Hepatocyte (in vitro differentiated cells): ENCODE data around the gene GPR21. TPM values are rescaled to one million over a fixed set of nuclear protein-coding genes. Genes with fewer than 3 reads are reported as not detected.

Experiments
- DNase-seq: peaks from one replicate; pipeline ENCODE4 v3.0.0-alpha.2; 2016; ENCODE audit warnings: low spot score
- H2AFZ ChIP-seq: fragments of 200-600 bp; sonication (generic); 2 replicates; pipeline ENCODE4 v1.6.0; 2016; ENCODE audit warnings: antibody characterized with exemption, mild to moderate bottlenecking
- H3K27ac ChIP-seq: fragments of 200-600 bp; sonication (generic); 2 replicates; pipeline ENCODE4 v1.5.1; 2016; ENCODE audit warnings: mild to moderate bottlenecking
- H3K27me3 ChIP-seq: fragments of 200-600 bp; sonication (generic); 2 replicates; pipeline ENCODE4 v1.6.1; 2016
- H3K36me3 ChIP-seq: fragments of 200-600 bp; sonication (generic); replicated peaks from 2 replicates; pipeline ENCODE4 v1.5.1; 2016; ENCODE audit warnings: low read depth; ENCODE audit not compliant: insufficient read depth
- H3K4me1 ChIP-seq: fragments of 200-600 bp; sonication (generic); 2 replicates; pipeline ENCODE4 v1.5.1; 2016; ENCODE audit warnings: mild to moderate bottlenecking, moderate library complexity; ENCODE audit not compliant: insufficient read depth
- H3K4me2 ChIP-seq: fragments of 200-600 bp; sonication (generic); 2 replicates; pipeline ENCODE4 v1.6.0; 2016
- H3K4me3 ChIP-seq: fragments of 200-600 bp; sonication (generic); 2 replicates; pipeline ENCODE4 v1.5.1; 2016; ENCODE audit warnings: mild to moderate bottlenecking
- H3K79me2 ChIP-seq: fragments of 200-600 bp; sonication (generic); 2 replicates; pipeline ENCODE4 v1.6.0; 2017; ENCODE audit warnings: mild to moderate bottlenecking
- H3K9me2 ChIP-seq: fragments of 200-600 bp; sonication (generic); replicated peaks from 2 replicates; pipeline ENCODE4 v1.6.0; 2017; ENCODE audit warnings: mild to moderate bottlenecking; ENCODE audit not compliant: insufficient read depth
- H3K9me3 ChIP-seq: fragments of 200-600 bp; sonication (generic); 2 replicates; pipeline ENCODE4 v1.5.1; 2016; ENCODE audit warnings: low read depth, mild to moderate bottlenecking
- H4K20me1 ChIP-seq: fragments of 200-600 bp; sonication (generic); 2 replicates; pipeline ENCODE4 v1.6.0; 2016; ENCODE audit warnings: mild to moderate bottlenecking; ENCODE audit not compliant: insufficient read depth, poor library complexity, severe bottlenecking
- EZH2 ChIP-seq: fragments of 200-600 bp; sonication (generic); IDR thresholded peaks from 2 replicates; pipeline ENCODE4 v1.6.1; 2016; ENCODE audit warnings: antibody characterized with exemption, mild to moderate bottlenecking, borderline replicate concordance
- EZH2phosphoT487 ChIP-seq: fragments of 200-600 bp; sonication (generic); IDR thresholded peaks from one replicate; pipeline ENCODE4 v1.6.1; 2018; ENCODE audit warnings: antibody characterized with exemption, mild to moderate bottlenecking, low read depth, moderate library complexity; ENCODE audit not compliant: unreplicated experiment, severe bottlenecking
- WGBS: methylation state at CpG from one replicate; pipeline ENCODE4 v1.1.6; 2016; ENCODE audit warnings: low lambda C conversion rate; ENCODE audit errors: missing lambda C conversion rate; 5-methylcytosine and 5-hydroxymethylcytosine counted together
- polyA plus RNA-seq: library from polyadenylated mRNA; unstranded; fragments of >200 nt; fragmentation: Nextera tagmentation; extraction: Ambion mirVana; gene quantifications from 2 replicates; pipeline ENCODE4 v1.2.1, GENCODE V29; 2016
- total RNA-seq: library from RNA; depleted of rRNA; stranded (reverse); fragments of >200 nt; gene quantifications from 2 replicates; pipeline ENCODE4 v1.2.3, GENCODE V29; 2014
- TF ChIP-seq, protein P1 (sequence below): fragments of 200-600 bp; sonication (generic); IDR thresholded peaks from 2 replicates; pipeline ENCODE4 v1.5.1; 2016; ENCODE audit warnings: antibody characterized with exemption, mild to moderate bottlenecking; ENCODE audit not compliant: poor library complexity

GPR21 gene
- total and polyA plus RNA-seq, 2 experiments from 2014 or later, result 0.50 to 0.75 TPM

DNA sequence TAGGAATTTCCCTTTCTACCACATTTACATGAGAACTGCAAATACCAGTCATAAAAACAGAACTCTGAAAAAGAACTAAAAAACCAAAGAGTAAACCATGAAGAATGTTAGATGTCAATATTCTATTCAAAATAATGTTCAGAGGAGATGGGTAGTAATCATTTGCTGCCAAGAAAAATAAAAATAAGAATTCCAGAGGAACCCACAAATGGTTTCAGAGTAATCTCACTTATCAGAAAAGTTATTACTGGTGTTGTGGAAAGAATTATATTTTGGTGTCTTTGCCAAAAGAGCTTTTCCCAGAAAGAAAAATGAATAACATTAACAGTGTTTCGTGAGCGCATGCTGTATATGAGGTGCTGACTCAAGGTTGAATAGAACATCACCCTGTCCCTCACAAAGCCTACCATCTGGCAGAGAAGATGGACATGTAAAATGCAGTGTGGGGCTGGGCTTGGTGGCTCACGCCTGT is 35.6 kb downstream of the GPR21 start:
- no peak overlapping the region for H3K4me3 ChIP-seq
- DNase-seq, result peak; percentile 34
- H2AFZ ChIP-seq, result no peak overlapping the region
- H3K27ac ChIP-seq, result peak overlapping the region; percentile 29
- 62% methylated on average over 3 of the region's 3 CpGs for WGBS
- no peaks in the 10 kb centered on the region for H3K27me3 ChIP-seq
- no peaks in the 10 kb centered on the region for H4K20me1 ChIP-seq
- no peaks in the 10 kb centered on the region for H3K9me3 ChIP-seq
- no peaks in the 10 kb centered on the region for H3K79me2 ChIP-seq
- H3K36me3 ChIP-seq, result no peaks in the 10 kb centered on the region
- no peak for TF ChIP-seq EZH2phosphoT487
- TF ChIP-seq, protein P1, sequence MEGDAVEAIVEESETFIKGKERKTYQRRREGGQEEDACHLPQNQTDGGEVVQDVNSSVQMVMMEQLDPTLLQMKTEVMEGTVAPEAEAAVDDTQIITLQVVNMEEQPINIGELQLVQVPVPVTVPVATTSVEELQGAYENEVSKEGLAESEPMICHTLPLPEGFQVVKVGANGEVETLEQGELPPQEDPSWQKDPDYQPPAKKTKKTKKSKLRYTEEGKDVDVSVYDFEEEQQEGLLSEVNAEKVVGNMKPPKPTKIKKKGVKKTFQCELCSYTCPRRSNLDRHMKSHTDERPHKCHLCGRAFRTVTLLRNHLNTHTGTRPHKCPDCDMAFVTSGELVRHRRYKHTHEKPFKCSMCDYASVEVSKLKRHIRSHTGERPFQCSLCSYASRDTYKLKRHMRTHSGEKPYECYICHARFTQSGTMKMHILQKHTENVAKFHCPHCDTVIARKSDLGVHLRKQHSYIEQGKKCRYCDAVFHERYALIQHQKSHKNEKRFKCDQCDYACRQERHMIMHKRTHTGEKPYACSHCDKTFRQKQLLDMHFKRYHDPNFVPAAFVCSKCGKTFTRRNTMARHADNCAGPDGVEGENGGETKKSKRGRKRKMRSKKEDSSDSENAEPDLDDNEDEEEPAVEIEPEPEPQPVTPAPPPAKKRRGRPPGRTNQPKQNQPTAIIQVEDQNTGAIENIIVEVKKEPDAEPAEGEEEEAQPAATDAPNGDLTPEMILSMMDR, result no peak
- TF ChIP-seq EZH2, result no peak
- no peaks in the 10 kb centered on the region for H3K9me2 ChIP-seq
- H3K4me2 ChIP-seq, result no peak overlapping the region
- H3K4me1 ChIP-seq, result no peaks in the 10 kb centered on the region

DNA sequence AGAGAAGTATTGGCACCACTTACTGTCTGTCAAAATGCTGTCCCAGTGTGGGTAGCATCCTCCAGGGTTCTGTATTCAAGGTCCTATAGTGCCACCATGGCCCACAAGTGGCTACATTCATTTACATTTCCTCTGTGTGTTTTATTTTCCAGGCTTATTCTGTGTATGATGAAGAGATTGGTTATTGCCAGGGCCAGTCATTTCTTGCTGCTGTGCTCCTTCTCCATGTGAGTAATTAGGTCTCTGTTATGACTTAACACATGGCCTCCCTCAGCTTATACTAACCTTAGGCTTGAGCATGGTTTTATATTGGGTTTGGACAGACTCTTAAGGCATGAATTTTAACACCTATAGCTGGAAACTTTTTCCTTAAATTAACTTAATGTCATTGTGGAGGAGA is 36.7 kb downstream of the GPR21 start:
- no peaks in the 10 kb centered on the region for H3K4me1 ChIP-seq
- no peak overlapping the region for H3K4me3 ChIP-seq
- no peaks in the 10 kb centered on the region for H3K9me3 ChIP-seq
- no peak for DNase-seq
- H3K27ac ChIP-seq, result no peak overlapping the region
- no peaks in the 10 kb centered on the region for H3K9me2 ChIP-seq
- TF ChIP-seq EZH2phosphoT487, result no peak
- TF ChIP-seq EZH2, result no peak
- TF ChIP-seq, protein P1, result no peak
- H3K36me3 ChIP-seq, result no peaks in the 10 kb centered on the region
- H3K27me3 ChIP-seq, result no peaks in the 10 kb centered on the region
- no peaks in the 10 kb centered on the region for H4K20me1 ChIP-seq
- no peak overlapping the region for H2AFZ ChIP-seq
- no peaks in the 10 kb centered on the region for H3K79me2 ChIP-seq
- H3K4me2 ChIP-seq, result no peak overlapping the region

DNA sequence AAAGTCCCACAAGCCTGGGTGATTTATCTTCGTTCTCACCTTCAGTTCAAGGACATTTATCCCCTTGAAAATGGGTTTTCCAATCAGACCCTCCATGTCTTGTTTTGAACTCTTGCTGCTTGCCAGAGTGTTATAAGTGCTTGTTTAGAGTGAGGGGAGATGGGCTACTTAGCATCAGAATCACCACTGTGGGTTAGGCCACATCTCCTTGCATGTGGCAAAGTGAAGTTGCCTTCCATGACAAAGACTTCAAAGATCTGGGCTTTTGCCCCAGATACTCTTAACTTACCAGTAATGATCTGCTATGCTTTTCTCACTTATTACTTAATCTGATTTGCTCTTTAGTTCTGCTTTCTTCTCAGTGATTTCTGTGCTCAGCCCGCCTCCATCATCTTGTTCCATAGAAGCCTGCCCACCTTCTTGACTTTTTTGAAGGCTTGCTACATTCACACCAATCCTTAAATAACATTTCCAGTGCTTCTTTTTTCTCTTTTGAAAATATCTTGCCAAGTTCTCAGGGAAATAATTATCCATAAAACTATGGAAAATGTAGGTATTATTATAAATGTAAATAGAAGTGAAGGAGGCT is 39.0 kb downstream of the GPR21 start:
- Histone ChIP-seq H4K20me1 (no peaks in the 10 kb centered on the region), H3K9me2 (no peaks in the 10 kb centered on the region), H3K4me3 (no peak overlapping the region), H3K9me3 (no peaks in the 10 kb centered on the region), H3K4me2 (no peak overlapping the region), H3K36me3 (no peaks in the 10 kb centered on the region), H3K27ac (no peak overlapping the region), H3K4me1 (no peaks in the 10 kb centered on the region), H3K27me3 (no peaks in the 10 kb centered on the region), H2AFZ (no peak overlapping the region), H3K79me2 (no peaks in the 10 kb centered on the region)
- WGBS, result 91% methylated on average over 2 of the region's 2 CpGs
- TF ChIP-seq, protein P1, result no peak
- TF ChIP-seq EZH2phosphoT487 (no peak), EZH2 (no peak)
- DNase-seq, result no peak
